KMS-11 (cell line): Measurements from ENCODE around the gene SLC12A5.

Experiments used
- H2AFZ ChIP-seq: fragments of 200-600 bp; sonication (generic); 2 replicates; pipeline ENCODE4 v1.6.1; 2016; ENCODE audit warnings: antibody characterized with exemption, mixed run types, low read depth
- H3K27ac ChIP-seq: fragments of 200-600 bp; sonication (generic); 2 replicates; pipeline ENCODE4 v1.6.1; 2016; ENCODE audit warnings: mild to moderate bottlenecking, mixed run types
- H3K27me3 ChIP-seq: fragments of 200-600 bp; sonication (generic); 2 replicates; pipeline ENCODE4 v1.6.1; 2017; ENCODE audit warnings: mild to moderate bottlenecking, low read depth, mixed run types, moderate library complexity; ENCODE audit not compliant: insufficient read depth
- H3K36me3 ChIP-seq: fragments of 200-600 bp; sonication (generic); 2 replicates; pipeline ENCODE4 v1.6.1; 2017; ENCODE audit warnings: mild to moderate bottlenecking, mixed run types; ENCODE audit not compliant: insufficient read depth
- H3K4me1 ChIP-seq: fragments of 200-600 bp; sonication (generic); 2 replicates; pipeline ENCODE4 v1.6.1; 2016; ENCODE audit warnings: mild to moderate bottlenecking, low read depth, mixed run types; ENCODE audit not compliant: poor library complexity, severe bottlenecking
- H3K4me2 ChIP-seq: fragments of 200-600 bp; sonication (generic); 2 replicates; pipeline ENCODE4 v1.7.0; 2016; ENCODE audit warnings: mild to moderate bottlenecking, mixed run types
- H3K4me3 ChIP-seq: fragments of 200-600 bp; sonication (generic); IDR thresholded peaks from 2 replicates; pipeline ENCODE4 v1.6.1; 2017; ENCODE audit warnings: low read depth, low read length, mixed read lengths; ENCODE audit not compliant: insufficient read depth
- H3K79me2 ChIP-seq: fragments of 200-600 bp; sonication (generic); 2 replicates; pipeline ENCODE4 v1.6.1; 2016; ENCODE audit warnings: low read depth, mixed run types; ENCODE audit not compliant: insufficient read depth
- H3K9ac ChIP-seq: fragments of 200-600 bp; sonication (generic); 2 replicates; pipeline ENCODE4 v1.6.1; 2016; ENCODE audit warnings: mild to moderate bottlenecking, mixed run types
- H4K20me1 ChIP-seq: fragments of 200-600 bp; sonication (generic); 2 replicates; pipeline ENCODE4 v1.6.1; 2016; ENCODE audit warnings: mild to moderate bottlenecking, mixed run types; ENCODE audit not compliant: insufficient read depth
- TF ChIP-seq, protein P1 (sequence below): fragments of 200-600 bp; sonication (generic); conservative IDR thresholded peaks from 2 replicates; pipeline ENCODE4 v1.6.1; 2017; ENCODE audit warnings: low read depth, mild to moderate bottlenecking, antibody characterized with exemption, low read length, moderate library complexity, mixed read lengths

The SLC12A5 gene

DNA sequence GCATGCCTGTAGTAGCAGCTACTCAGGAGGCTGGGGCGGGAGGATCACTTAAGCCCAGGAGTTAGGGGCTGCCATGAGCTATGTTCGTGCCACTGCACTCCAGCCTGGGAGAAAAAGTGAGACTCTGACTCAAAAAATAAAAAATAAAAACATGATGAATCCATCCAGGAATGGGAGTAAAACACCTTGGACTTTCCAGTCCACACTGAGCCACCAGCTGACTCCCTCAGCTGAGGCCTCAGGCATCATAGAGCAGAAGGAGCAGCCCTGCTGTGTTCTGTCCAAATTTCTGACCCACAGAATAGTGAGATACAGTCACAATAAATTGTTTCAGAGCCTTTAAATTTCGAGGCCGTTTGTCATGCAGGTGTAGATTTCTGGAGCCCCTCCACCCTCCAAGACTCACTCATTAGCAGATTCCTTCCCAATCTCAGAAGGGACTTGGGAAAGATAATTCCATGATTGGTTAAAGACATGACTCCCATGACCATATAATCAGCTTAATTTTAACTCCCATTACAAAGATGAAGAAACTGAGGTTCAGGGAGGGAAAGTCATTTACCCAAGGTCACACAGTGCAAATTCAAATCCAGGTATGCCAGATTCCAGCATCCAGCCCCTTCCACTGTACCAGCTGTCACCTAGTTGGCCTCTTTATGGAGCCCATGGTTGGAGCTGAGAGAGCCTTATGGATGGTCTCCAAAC lies 29.3 kb upstream of the SLC12A5 start:
- peaks cover 7% of the 10 kb centered on the region; the same call in 1 of the 2 replicates for H3K27me3 ChIP-seq
- H3K79me2 ChIP-seq, result no peaks in the 10 kb centered on the region
- no peaks in the 10 kb centered on the region for H4K20me1 ChIP-seq
- H3K4me2 ChIP-seq, result no peak overlapping the region
- H3K4me3 ChIP-seq, result no peak overlapping the region
- no peaks in the 10 kb centered on the region for H3K36me3 ChIP-seq
- H3K4me1 ChIP-seq, result peaks cover 14% of the 10 kb centered on the region
- TF ChIP-seq, protein P1, sequence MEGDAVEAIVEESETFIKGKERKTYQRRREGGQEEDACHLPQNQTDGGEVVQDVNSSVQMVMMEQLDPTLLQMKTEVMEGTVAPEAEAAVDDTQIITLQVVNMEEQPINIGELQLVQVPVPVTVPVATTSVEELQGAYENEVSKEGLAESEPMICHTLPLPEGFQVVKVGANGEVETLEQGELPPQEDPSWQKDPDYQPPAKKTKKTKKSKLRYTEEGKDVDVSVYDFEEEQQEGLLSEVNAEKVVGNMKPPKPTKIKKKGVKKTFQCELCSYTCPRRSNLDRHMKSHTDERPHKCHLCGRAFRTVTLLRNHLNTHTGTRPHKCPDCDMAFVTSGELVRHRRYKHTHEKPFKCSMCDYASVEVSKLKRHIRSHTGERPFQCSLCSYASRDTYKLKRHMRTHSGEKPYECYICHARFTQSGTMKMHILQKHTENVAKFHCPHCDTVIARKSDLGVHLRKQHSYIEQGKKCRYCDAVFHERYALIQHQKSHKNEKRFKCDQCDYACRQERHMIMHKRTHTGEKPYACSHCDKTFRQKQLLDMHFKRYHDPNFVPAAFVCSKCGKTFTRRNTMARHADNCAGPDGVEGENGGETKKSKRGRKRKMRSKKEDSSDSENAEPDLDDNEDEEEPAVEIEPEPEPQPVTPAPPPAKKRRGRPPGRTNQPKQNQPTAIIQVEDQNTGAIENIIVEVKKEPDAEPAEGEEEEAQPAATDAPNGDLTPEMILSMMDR, result no peak
- H3K9ac ChIP-seq, result no peak overlapping the region
- H2AFZ ChIP-seq, result no peak overlapping the region
- H3K27ac ChIP-seq, result no peak overlapping the region

DNA sequence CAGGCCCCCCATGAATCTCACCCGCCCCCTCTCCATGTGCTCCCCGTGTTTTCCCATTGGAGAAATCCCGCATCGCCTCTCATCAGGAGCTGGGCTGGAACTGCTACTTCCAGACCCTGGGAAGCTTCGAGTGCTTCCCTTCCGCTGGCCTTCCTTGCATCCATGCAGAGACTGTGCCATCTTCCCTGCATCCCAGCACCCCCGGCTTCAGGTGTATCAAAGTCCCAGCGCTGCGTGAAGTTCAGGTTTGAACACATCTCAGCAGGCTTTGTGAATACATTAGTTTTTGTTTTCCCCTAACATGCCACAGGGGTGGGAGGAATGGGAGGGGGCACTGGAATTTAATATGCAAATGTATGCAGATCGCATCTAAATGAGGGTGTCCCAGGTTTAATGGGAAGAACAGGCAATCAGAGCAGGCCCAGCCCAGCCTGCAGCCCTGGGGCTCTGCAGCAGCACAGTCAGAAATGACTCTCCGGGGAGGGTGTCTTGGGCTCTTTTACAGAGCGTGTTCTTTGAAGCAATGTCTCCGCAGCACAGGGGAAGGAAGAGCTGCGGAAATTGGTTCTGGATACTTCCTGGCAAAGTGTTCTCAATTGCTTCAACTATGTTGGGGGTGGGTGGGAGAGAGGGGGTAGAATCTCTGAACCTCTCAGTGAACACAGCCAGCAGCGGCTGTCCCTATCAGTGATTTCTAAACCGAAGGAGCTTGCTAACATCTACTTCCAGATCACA lies 28.6 kb upstream of the SLC12A5 start:
- TF ChIP-seq, protein P1, result no peak
- Histone ChIP-seq H3K36me3 (no peaks in the 10 kb centered on the region), H3K4me1 (peaks cover 22% of the 10 kb centered on the region), H2AFZ (no peak overlapping the region), H3K79me2 (no peaks in the 10 kb centered on the region), H3K27ac (no peak overlapping the region), H3K4me2 (no peak overlapping the region), H3K9ac (no peak overlapping the region), H3K4me3 (no peak overlapping the region), H4K20me1 (no peaks in the 10 kb centered on the region), H3K27me3 (peaks cover 7% of the 10 kb centered on the region; the same call in 1 of the 2 replicates)

DNA sequence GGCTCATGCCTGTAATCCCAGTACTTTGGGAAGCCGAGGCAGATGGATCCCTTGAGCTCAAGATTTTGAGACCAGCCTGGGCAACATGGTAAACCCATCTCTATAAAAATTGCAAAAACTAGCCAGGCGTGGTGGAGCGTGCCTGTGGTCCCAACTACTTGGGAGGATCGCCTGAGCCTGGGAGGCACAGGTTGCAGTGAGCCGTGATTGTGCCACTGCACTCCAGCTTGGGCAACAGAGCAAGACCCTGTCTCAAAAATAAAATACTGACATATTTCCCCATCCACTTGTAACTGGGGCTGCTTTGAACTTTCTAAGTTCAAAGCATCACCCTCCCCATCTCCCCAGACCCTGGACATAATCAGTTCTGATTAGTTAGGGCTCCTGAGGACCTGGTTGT lies 27.5 kb upstream of the SLC12A5 start:
- Histone ChIP-seq H4K20me1 (no peaks in the 10 kb centered on the region), H2AFZ (no peak overlapping the region), H3K79me2 (no peaks in the 10 kb centered on the region), H3K27ac (no peak overlapping the region), H3K27me3 (peaks cover 7% of the 10 kb centered on the region; the same call in 1 of the 2 replicates), H3K4me3 (no peak overlapping the region), H3K4me1 (peaks cover 26% of the 10 kb centered on the region), H3K36me3 (no peaks in the 10 kb centered on the region), H3K4me2 (no peak overlapping the region), H3K9ac (no peak overlapping the region)
- TF ChIP-seq, protein P1, result no peak

DNA sequence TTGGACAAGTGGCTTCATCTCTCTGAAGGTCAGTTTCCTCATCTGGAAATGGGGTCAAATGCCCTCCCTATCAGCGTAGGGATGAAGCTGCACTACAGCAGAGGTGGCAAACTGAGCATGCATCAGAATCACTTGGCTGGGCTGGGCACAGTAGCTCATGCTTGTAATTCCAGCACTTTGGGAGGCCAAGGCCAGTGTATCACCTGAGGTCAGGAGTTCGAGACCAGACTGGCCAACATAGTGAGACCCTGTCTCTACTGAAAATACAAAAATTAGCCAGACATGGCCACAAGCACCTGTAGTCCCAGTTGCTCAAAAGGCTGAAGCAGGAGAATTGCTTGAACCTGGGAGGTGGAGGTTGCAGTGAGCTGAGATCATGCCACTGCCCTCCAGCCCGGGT lies 27.0 kb upstream of the SLC12A5 start:
- Histone ChIP-seq H3K36me3 (no peaks in the 10 kb centered on the region), H3K4me3 (no peak overlapping the region), H3K27me3 (peaks cover 7% of the 10 kb centered on the region; the same call in 1 of the 2 replicates), H2AFZ (no peak overlapping the region), H3K79me2 (no peaks in the 10 kb centered on the region), H4K20me1 (no peaks in the 10 kb centered on the region), H3K4me1 (peaks cover 28% of the 10 kb centered on the region), H3K9ac (no peak overlapping the region), H3K27ac (no peak overlapping the region), H3K4me2 (no peak overlapping the region)
- TF ChIP-seq, protein P1, result no peak
